Fibroblast of skin of back (primary cell): ENCODE data around the gene SMIM45.
A peak's percentile ranks its signal among the peaks of the same experiment; 100 is the strongest.

ENCODE experiments used
- DNase-seq: peaks from one replicate; pipeline ENCODE4 v3.0.0-alpha.2; 2013

SMIM45 gene

GRCh38 chr22:41951898-41952474 lies at the start of gene SMIM45:
SMIM45 (plus strand) TSS chr22:41952150.
- DNase-seq, result no peak

GRCh38 chr22:41902932-41903421 lies 49.0 kb upstream of the SMIM45 start:
- DNase-seq, result no peak

GRCh38 chr22:41904450-41905410 lies 47.2 kb upstream of the SMIM45 start:
- DNase-seq, result no peak

GRCh38 chr22:41905411-41906202 lies 46.3 kb upstream of the SMIM45 start:
- no peak for DNase-seq

- DNase-seq, result no peak
Measured at GRCh38 chr22:41906822-41907221, 45.1 kb upstream of the SMIM45 start.

GRCh38 chr22:41907436-41908401 lies 44.2 kb upstream of the SMIM45 start:
- peak; percentile 50 for DNase-seq

GRCh38 chr22:41908411-41909309 lies 43.3 kb upstream of the SMIM45 start:
- DNase-seq, result no peak

- no peak for DNase-seq
Measured at GRCh38 chr22:41909310-41910049, 42.5 kb upstream of the SMIM45 start.

GRCh38 chr22:41910050-41911000 lies 41.6 kb upstream of the SMIM45 start:
- DNase-seq, result peak; percentile 28

- DNase-seq, result no peak
Measured at GRCh38 chr22:41911001-41911611, 40.8 kb upstream of the SMIM45 start.

GRCh38 chr22:41912338-41913039 lies 39.5 kb upstream of the SMIM45 start:
- DNase-seq, result no peak

GRCh38 chr22:41913040-41913719 lies 38.8 kb upstream of the SMIM45 start:
- DNase-seq, result no peak

GRCh38 chr22:41913842-41914534 lies 38.0 kb upstream of the SMIM45 start:
- DNase-seq, result no peak

GRCh38 chr22:41914611-41915034 lies 37.3 kb upstream of the SMIM45 start:
- DNase-seq, result no peak

- peak; percentile 39 for DNase-seq
Measured at GRCh38 chr22:41915035-41915785, 36.7 kb upstream of the SMIM45 start, which contains the start of gene SHISA8. SHISA8 (minus strand) TSS chr22:41915074; CDS start chr22:41914667, 407 bp downstream.
